A673 (cell line): Measurements from ENCODE around the gene IMMP2L. TPM values are rescaled to one million over a fixed set of nuclear protein-coding genes. Genes with fewer than 3 reads are reported as not detected.

Experiments
- BruUV-seq: library from RNA; stranded (reverse); fragments of 400-500 nt; replicated peaks from 2 replicates; lab custom pipeline; 2021; lab: Mats Ljungman, UMichigan
- CTCF ChIA-PET: fragments of 300-600 bp; sonication (Branson Sonifier 250); formaldehyde crosslinking; loops from one replicate; lab custom pipeline; 2022; ENCODE audit warnings: antibody characterized with exemption; lab: Charles Lee
- POLR2A ChIA-PET: fragments of 300-600 bp; sonication (Branson Sonifier 250); formaldehyde crosslinking; loops from one replicate; lab custom pipeline; 2022; ENCODE audit warnings: antibody characterized with exemption; ENCODE audit not compliant: low non-redundant PET; lab: Charles Lee
- DNase-seq: peaks from one replicate; pipeline ENCODE4 v3.0.0-alpha.2; 2015; ENCODE audit warnings: low spot score
- H3K27ac ChIP-seq: fragments of 200-600 bp; sonication (generic); 2 replicates; pipeline ENCODE4 v1.5.1; 2016; ENCODE audit warnings: mixed run types, low read depth, mild to moderate bottlenecking, mixed read lengths, antibody characterized with exemption, low read length; ENCODE audit not compliant: poor library complexity, severe bottlenecking
- H3K27me3 ChIP-seq: fragments of 200-600 bp; sonication (generic); replicated peaks from 2 replicates; pipeline ENCODE4 v1.6.1; 2017; ENCODE audit warnings: mixed run types, low read depth, mild to moderate bottlenecking, mixed read lengths, antibody characterized with exemption, low read length; ENCODE audit not compliant: insufficient read depth, poor library complexity
- H3K36me3 ChIP-seq: fragments of 200-600 bp; sonication (generic); 2 replicates; pipeline ENCODE4 v1.6.1; 2016; ENCODE audit warnings: mixed run types, mild to moderate bottlenecking, mixed read lengths, antibody characterized with exemption, low read length; ENCODE audit not compliant: insufficient read depth, poor library complexity, severe bottlenecking
- H3K4me1 ChIP-seq: fragments of 200-600 bp; sonication (generic); 2 replicates; pipeline ENCODE4 v1.6.1; 2017; ENCODE audit warnings: mixed run types, mild to moderate bottlenecking, mixed read lengths, antibody characterized with exemption, low read length; ENCODE audit not compliant: insufficient read depth, poor library complexity, severe bottlenecking
- H3K4me3 ChIP-seq: fragments of 200-600 bp; sonication (generic); 2 replicates; pipeline ENCODE4 v1.5.1; 2016; ENCODE audit warnings: low read depth, mixed run types, mild to moderate bottlenecking, mixed read lengths, low read length; ENCODE audit not compliant: poor library complexity, severe bottlenecking
- H3K9me3 ChIP-seq: fragments of 200-600 bp; sonication (generic); 2 replicates; pipeline ENCODE4 v1.6.1; 2016; ENCODE audit warnings: mixed run types, low read depth, mild to moderate bottlenecking, mixed read lengths, antibody characterized with exemption, low read length; ENCODE audit not compliant: poor library complexity, severe bottlenecking
- CTCF ChIP-seq: fragments of 300-800, 200-600 bp; sonication (generic); conservative IDR thresholded peaks from 2 replicates; pipeline ENCODE4 v1.5.1; 2017; ENCODE audit warnings: low read depth, mild to moderate bottlenecking, antibody characterized with exemption, low read length, moderate library complexity, mixed read lengths
- EZH2 ChIP-seq: fragments of 200-600 bp; sonication (generic); IDR thresholded peaks from 2 replicates; pipeline ENCODE4 v1.6.1; 2017; ENCODE audit warnings: borderline replicate concordance, low read depth, mild to moderate bottlenecking, mixed read lengths, antibody characterized with exemption, low read length; ENCODE audit not compliant: poor library complexity, severe bottlenecking
- intact Hi-C: fragments of 100-400 bp; cut with micrococcal nuclease; formaldehyde crosslinking; loops from one replicate; pipeline ENCODE4 v1.10.0; 2022; ENCODE audit not compliant: unreplicated experiment
- total RNA-seq: library from RNA; stranded (reverse); gene quantifications from 2 replicates; pipeline ENCODE4 v1.2.3, GENCODE V29; 2021

The IMMP2L gene
- total RNA-seq, 1 experiment from 2014 or later = 10.0 TPM

DNA sequence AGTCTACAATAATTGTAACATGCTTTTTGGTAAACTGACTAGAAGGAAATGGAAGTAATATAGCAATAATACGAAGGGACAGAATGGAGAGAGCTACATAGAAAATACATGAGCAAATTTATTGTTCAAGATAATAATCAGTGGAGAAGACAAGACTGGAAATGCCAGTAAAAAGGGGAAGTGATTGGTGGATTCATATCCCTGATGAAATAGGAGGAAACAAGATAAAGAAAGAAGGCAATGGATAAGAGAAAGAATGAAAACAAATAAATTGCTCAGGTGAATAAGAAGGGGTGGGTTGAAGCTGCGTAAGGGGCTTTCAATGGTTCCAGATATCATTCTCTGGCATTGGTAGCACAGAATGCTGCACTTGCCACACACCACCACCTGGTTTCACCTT lies 335.5 kb downstream of the IMMP2L start:
- Histone ChIP-seq H3K4me3 (no peak overlapping the region), H3K27ac (no peak overlapping the region), H3K4me1 (peaks cover 13% of the 10 kb centered on the region), H3K9me3 (no peaks in the 10 kb centered on the region), H3K36me3 (no peaks in the 10 kb centered on the region), H3K27me3 (no peaks in the 10 kb centered on the region)
- TF ChIP-seq EZH2 (no peak), CTCF (no peak)
- CTCF ChIA-PET = no interaction called here
- intact Hi-C loops = no loop called here
- POLR2A ChIA-PET = no interaction called here
- DNase-seq = no peak
- no TSS peak for BruUV-seq

DNA sequence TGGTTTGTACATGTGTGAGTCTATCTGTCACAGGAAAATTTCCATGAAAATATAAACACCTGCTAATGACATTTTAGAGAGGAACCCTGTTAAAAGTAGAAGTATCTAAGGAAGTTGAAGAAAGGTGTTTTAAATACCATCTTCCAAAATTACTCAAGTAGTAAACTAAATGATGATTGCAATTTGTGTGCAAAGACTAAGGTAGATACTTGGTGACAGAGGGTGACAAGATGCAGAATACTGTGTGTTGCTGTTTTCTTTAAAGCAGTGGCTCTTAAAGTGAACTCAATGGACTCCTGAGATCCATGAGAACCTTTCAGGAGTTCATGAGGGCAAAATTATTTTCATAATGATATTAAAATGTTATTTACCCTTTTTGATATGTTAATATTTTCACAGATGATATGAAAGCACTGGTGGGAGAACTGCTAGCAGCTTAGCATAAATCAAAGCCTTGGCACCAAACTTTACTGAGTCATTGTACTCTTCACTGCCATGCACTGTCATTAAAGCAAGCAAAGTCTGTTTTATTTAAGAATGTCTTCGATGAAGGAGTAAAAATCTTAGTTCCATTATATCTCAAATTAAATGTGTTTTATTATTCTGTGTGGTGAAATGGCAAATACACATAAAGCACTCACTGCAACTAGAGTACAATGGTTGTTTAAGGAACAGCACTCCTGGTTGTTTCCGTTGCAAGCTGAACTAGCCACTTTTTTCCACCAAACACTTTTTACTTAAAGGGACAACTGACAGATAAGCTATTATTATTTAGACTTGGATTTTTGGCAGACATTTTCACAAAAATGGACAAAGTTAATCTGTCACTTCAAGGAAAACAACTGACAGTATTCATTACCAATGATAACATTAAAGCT lies 337.7 kb downstream of the IMMP2L start:
- ChIA-PET CTCF (no interaction called here), POLR2A (no interaction called here)
- Histone ChIP-seq H3K36me3 (no peaks in the 10 kb centered on the region), H3K27ac (no peak overlapping the region), H3K4me3 (no peak overlapping the region), H3K27me3 (no peaks in the 10 kb centered on the region), H3K4me1 (peaks cover 13% of the 10 kb centered on the region), H3K9me3 (no peaks in the 10 kb centered on the region)
- peak; percentile 14 for DNase-seq
- no TSS peak for BruUV-seq
- TF ChIP-seq CTCF (no peak), EZH2 (no peak)
- intact Hi-C loops = no loop called here

DNA sequence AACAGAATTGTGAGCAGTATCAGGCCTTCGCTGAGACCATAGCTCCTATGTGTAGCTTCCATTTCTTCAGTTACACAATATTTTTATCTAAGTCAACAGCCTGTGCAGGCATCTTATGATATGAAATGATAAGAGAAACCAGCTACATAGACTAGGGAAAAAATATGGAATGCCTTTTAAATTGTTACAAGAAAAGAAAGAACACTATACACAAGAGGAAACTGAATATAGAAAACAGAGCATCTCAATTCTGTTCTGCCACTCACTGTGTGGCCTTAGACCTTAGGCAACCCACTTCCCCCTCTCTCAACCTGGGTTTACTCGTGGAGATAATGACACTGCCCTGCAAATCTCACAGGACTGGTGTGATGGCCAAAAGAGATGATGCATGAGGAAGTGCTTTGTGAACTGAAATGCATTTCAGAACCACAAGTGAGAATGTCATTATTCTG lies 338.5 kb downstream of the IMMP2L start:
- H3K9me3 ChIP-seq = no peaks in the 10 kb centered on the region
- intact Hi-C loops = no loop called here
- no peak overlapping the region for H3K4me3 ChIP-seq
- no peak for DNase-seq
- ChIA-PET POLR2A (no interaction called here), CTCF (no interaction called here)
- TF ChIP-seq EZH2 (no peak), CTCF (no peak)
- peaks cover 13% of the 10 kb centered on the region for H3K4me1 ChIP-seq
- BruUV-seq = no TSS peak
- no peak overlapping the region for H3K27ac ChIP-seq
- H3K36me3 ChIP-seq = no peaks in the 10 kb centered on the region
- no peaks in the 10 kb centered on the region for H3K27me3 ChIP-seq
